Esophagus muscularis mucosa (tissue), 4 donors: ENCODE measurements around the gene TTL.

Experiments used
- EP300 ChIP-seq: sonication (generic); formaldehyde crosslinking; IDR thresholded peaks from one replicate; pipeline ENCODE4 v1.6.1; 2017; ENCODE audit warnings: antibody characterized with exemption
- POLR2A ChIP-seq: fragments of 450-650 bp; IDR thresholded peaks from one replicate; pipeline ENCODE4 v1.6.1; 2017; ENCODE audit warnings: antibody characterized with exemption, moderate library complexity, mild to moderate bottlenecking, low read depth
- POLR2AphosphoS5 ChIP-seq, 2 donors: sonication (generic); formaldehyde crosslinking; IDR thresholded peaks; one replicate each; pipeline ENCODE4 v1.6.1; 2017; ENCODE audit warnings: antibody characterized with exemption in 2 of 2
- TF ChIP-seq, protein P1 (sequence below), 3 experiments: fragments of 200-600 bp in 2 of 3; fragments of 450-650 bp in 1 of 3; sonication (generic) in 2 of 3; IDR thresholded peaks; one replicate each; pipeline ENCODE4 v1.5.1; 2017 to 2019; ENCODE audit warnings: antibody characterized with exemption in 3 of 3, mild to moderate bottlenecking in 2 of 3, moderate library complexity in 1 of 3

DNA sequence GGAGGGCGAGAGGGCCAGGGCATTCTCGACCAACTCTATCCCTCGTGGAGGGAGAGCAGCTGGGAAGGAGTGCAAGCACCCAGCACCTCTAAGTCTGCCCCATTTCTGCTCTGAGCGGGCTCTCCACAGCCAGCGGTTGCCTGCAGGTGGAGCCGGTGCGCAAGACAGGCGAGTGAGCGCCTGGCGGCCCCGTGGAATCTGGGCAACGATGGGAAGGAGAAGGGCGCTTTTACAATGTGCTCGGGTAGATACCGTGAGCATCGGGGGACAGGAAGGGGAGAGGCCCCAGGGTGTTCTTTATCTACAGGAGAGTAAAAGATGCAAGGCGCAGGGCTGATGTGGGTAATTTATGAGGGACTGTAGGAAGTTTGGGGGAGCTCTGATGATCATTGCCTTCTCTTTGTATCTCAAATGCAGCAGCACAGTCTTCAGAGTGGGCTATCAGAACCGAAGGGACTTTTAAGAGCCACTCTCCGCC is 867 bp upstream of the TTL start:
- TF ChIP-seq, protein P1, sequence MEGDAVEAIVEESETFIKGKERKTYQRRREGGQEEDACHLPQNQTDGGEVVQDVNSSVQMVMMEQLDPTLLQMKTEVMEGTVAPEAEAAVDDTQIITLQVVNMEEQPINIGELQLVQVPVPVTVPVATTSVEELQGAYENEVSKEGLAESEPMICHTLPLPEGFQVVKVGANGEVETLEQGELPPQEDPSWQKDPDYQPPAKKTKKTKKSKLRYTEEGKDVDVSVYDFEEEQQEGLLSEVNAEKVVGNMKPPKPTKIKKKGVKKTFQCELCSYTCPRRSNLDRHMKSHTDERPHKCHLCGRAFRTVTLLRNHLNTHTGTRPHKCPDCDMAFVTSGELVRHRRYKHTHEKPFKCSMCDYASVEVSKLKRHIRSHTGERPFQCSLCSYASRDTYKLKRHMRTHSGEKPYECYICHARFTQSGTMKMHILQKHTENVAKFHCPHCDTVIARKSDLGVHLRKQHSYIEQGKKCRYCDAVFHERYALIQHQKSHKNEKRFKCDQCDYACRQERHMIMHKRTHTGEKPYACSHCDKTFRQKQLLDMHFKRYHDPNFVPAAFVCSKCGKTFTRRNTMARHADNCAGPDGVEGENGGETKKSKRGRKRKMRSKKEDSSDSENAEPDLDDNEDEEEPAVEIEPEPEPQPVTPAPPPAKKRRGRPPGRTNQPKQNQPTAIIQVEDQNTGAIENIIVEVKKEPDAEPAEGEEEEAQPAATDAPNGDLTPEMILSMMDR (IDR thresholded peaks at IDR 0.05): peak; percentile 69 to 90 (median 83)
- TF ChIP-seq POLR2AphosphoS5 (IDR thresholded peaks at IDR 0.05): peak in 1 of 2 donors; percentile 58
- TF ChIP-seq POLR2A: no peak
- no peak for TF ChIP-seq EP300
